Head of caudate nucleus (tissue), 42 donors: ENCODE data around the gene CEL.
A peak's percentile ranks its signal among the peaks of the same experiment; 100 is the strongest.

Experiments
- DNase-seq, 42 donors: peaks; one replicate each; pipeline versions ENCODE4 v3.0.0 to v3.0.0-alpha.2; 2020 to 2021; ENCODE audit warnings: mixed read lengths in 7 of 42
- intact Hi-C: fragments of 100-400 bp; cut with DNase I; formaldehyde crosslinking; loops from one replicate; pipeline ENCODE4 v1.15.0; 2022

CEL gene

DNA sequence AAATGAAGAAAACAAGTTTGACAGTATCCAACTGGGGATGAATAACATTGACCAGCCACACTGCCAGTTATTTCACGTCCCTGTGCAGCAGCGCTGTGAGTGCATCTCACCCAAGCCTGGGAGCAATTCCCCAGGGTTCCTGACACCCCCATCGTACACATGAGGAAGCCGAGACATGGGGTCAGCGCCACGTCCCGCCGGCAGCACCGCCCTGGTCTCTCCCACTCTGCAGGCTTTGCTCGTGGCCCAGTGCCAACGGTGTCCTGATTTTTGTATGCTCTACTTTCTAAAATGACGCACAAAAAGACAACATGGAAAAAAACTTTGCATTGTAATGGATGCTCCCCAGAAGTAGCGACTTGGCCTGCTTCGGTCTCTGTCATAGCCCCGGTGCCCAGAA lies 16.6 kb upstream of the CEL start:
- intact Hi-C loops = loop anchor here (5.0 kb wide), 1 partner anchor 102 kb away; no protein-coding TSS in a partner anchor
- DNase-seq = no peak

DNA sequence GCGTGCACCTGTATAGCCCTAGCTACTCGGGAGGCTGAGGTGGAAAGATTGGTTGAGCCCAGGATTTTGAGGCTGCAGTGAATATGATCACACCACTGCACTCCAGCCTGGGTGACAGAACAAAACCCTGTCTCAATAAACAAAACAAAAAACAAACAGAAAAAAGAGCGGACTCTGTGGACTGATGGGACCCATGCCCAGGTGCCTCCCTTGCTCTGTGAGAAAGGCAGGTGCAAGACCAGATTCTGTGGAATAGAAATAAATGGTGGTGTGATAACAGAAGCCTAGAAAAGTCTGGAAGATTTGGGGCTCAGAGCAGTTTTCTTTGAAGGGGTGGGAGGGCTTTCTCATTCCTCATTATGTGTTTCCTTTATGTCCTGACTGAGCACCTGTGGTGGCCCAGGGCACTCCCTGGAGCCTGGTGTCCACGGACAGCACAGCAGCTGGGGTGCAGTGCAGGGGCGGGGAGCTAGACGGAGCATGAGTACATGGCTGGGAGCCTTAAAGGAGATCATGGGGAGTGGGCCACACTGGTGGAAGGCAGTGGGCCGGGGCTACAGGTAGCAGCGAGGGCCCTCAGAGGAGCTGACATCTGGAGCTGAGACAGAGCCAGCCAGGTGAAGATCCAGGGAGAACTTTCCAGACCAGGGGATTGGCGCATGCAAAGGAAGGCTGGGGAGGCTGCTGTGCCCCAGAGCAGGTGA lies 15.4 kb upstream of the CEL start:
- DNase-seq = peak in 3 of 42 donors; percentile 19 to 45 (median 22)
- intact Hi-C loops = loop anchor here (5.0 kb wide), 1 partner anchor 101 kb away; no protein-coding TSS in a partner anchor

DNA sequence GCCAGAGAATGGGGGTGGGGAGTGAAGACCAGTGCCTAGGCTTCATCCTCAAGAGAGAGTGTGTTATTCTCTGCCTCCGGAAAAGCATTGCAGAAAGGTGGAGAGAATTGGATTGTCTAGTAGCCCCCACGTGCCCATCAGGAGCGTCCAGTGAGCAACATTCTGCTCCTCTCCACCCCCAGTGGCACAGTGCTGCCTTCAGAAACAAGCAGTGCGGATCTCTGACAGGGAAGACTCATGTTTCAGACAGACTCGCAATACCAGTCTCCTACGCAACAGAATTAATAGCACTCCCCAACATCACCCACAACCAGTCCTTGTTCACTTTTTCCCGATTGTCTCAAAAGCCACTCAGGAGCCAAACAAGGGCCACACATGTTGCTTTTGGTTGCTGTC lies 14.9 kb upstream of the CEL start:
- DNase-seq = peak in 33 of 42 donors; percentile 19 to 82 (median 53)
- intact Hi-C loops = loop anchor here (5.0 kb wide), 1 partner anchor 100 kb away; no protein-coding TSS in a partner anchor

DNA sequence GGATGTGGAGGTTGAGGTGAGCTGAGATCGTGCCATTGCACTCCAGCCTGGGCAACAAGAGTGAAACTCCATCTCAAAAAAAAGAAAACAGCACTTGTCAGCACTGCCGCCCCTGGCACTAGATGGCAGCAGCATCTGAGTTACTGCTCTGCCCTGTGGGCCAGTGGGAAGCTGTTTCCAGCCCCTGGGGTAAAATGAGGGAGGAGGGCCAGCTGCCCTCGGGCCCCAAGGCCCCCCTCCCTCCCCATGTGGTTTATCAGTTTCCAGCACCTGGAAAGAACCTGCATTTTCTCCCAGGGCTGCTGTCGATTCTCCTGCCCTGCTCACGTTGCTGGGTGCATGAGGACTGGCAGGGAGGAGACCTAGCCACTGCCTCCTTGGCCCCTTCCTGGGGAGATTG lies 13.2 kb upstream of the CEL start:
- intact Hi-C loops = loop anchor here (5.0 kb wide), 1 partner anchor 99 kb away; no protein-coding TSS in a partner anchor
- peak; percentile 29 to 82 (median 62) for DNase-seq

DNA sequence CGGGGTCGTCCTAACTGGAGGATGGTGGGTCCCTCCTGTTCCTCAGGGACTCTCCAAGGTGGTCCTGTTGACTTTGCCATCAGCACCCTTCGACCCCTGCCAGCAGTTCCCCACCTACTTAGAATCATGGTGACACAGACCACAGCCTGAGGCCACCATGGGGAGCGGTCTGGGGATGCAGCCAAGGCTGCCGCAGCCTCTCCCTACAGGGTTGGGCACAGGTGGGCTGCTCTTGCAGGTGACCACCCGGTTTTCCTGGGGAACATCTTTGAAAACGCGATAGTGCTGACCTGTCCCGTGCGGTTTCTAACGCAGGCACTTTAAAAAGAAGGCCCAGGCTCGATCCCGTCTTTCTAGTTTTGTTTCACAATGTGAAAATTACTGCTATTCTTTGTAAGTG lies 12.7 kb upstream of the CEL start:
- intact Hi-C loops = loop anchor here (5.0 kb wide), 1 partner anchor 98 kb away; no protein-coding TSS in a partner anchor
- no peak for DNase-seq

DNA sequence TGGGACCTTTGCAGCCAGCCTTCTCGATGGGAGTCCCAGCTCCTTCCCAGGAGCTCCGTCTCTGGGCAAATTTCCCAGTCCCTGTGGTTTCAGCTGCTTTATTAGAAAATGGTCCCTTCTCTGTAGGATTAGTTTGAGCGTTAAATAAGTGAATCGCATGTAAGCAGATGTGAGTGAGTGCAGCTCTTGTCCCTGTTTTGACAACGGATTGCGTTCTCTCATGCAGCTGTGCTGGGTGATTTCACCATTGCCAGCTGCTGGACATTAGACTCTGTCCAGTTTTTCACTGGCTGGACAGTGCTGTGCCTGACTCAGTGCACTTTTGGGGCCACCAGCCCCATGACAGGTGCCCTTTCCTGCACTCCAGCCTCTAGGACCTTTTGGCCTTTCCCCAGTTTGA lies 11.6 kb upstream of the CEL start:
- intact Hi-C loops = no loop called here
- DNase-seq = peak in 31 of 42 donors; percentile 24 to 80 (median 54)

DNA sequence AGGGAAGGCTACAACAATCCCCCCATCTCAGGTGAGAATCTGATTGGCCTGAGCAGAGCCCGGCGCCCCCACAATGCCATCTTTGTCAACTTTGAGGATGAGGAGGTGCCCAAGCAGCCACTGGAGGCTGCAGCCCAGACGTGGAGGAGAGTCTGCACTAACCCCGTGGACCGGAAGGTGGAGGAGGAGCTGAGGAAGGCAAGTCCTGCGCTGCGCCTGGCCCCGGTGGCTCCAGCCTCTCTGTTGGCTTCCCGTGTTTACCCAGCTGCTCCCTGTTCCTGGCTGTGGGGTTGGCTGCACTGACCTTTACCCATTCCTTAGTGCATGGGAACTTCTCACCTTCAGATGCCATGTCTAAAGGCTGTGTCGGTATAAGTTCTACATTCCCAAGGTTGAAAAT lies 11.0 kb upstream of the CEL start:
- intact Hi-C loops = no loop called here
- peak in 1 of 42 donors; percentile 15 for DNase-seq

DNA sequence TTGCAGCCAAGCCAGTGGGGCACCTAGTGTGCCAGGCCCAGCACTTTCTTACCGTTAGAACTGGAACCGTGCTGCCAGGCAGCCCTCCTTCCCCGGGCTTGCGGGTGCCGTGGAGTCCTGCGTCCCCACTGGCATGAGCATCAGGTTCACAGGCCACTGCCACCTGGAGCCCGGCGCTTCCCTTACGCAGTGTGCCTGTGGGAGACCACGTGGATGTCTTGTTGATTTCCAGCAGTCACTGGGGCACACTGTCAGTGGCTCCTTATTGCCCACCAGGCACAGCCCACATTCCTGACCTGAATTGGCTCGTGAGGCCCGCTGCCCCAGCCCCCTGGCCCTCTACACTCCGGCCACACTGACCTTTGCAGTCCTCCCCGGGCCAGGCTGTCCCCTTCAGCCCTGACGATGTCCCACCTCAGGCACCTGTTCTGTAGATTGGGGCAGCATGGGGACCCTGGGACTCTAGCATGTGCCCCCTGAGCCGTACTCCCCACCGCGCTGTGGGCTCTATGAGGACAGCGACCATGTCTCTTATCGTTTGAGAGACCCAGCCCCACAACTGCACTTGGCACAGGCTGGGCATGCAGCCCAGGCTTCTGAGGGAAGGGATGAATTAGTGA lies 10.4 kb upstream of the CEL start:
- no peak for DNase-seq
- intact Hi-C loops = no loop called here

DNA sequence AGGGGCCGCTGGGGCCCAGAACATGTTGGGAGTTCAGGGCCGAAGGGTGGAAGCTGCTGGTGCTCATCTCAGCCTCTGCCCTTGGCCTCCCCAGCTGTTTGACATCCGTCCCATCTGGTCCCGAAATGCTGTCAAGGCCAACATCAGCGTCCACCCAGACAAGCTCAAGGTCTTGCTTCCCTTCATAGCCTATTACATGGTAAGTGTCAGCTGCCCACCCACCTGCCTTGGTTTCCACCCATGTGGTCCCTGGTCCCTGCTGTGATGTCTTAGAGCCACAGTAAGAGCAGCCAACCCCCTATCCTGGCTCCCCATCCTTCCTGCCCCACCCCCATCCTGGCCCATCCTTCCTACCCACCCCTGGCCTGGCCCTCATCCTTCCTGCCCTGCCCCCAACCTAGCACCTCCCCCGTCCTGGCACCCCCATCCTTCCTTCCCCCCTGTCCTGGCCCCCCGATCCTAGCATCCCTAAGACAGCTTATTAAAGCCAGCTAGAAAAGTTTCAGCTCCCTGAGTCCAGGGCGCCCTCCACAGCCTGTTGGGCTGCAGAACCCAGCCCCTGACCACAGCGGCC lies 9.7 kb upstream of the CEL start:
- intact Hi-C loops = no loop called here
- DNase-seq = no peak

DNA sequence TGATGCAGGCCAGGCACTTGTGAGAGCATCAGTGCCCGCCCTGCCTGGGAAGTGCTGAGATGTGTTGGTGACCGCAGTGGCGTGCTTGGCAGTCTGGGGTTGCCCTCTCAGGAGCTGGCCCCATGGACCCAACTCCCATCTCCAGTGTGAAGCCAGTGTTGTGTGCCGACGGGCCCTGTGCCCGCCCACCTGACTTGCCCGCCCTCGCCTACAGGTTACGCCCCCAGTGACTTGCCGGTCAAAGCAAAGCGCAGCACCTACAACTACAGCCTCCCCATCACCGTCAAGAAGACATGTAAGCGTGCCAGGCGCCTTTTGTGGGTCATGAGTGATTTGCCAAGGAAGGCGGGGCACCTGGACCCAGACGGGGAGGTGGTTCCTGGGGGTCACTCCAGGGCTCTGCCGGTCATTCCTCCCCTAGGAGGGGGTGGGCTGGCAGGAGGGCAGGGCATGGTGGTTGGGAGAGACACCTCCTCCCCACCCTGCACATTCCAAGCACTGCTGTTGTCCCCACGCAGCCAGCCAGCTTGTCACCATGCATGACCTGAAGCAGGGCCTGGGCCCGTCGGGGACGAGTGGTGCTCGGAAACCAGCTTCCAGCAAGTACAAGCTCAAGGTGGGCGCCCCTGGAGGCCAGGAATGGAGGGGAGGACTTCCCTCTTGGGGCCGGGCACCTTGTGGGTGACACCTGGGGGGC lies 7.4 kb upstream of the CEL start:
- DNase-seq = no peak
- intact Hi-C loops = no loop called here

DNA sequence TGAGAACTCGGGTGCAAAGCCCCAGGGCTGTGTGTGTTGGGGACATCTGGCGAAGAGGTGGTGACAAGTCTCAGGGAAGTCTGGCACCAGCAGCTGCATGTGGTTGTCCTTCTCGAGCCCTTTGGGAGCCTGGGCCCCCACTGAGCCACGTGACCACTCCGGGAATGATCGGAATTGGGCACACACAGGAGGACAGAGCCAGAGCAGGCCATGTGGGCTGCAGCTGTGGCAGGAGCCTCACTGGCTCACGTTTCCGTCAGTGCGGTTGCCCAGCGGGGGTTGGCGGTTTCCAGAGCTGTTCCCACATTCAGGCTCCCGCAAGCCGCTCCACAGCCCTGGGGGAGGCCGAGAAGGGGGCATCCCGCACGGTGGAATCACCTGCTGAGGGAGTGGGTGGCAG lies 6.8 kb upstream of the CEL start:
- intact Hi-C loops = no loop called here
- peak in 3 of 42 donors; percentile 11 to 29 (median 17) for DNase-seq

DNA sequence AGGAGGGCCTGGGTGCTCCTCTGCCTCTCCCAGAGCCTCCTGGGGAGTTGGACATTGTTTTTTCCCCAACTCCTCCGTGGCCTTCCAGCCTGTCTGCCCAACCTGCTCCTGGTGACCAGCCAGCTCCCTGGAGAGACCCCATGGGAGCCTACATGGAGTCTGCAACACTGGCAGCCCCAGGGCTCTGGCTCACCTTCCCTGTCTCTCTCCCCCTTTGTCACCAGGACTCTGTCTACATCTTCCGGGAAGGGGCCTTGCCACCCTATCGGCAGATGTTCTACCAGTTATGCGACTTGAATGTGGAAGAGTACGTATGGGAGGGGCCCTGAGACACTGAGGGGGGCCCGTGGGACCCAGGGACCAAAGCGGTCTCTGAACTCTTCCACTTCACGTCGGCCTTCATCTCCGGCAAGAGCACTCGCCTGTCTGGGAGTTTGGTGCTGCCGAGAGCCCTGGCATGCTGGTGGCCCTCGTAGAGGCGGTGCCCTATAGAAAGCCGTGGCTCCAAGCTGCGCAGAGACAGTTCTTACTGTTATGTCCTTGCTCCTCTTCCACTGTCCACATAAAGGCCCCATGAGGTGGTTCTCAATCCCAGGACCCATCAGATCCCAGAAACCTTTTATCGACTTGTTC lies 5.9 kb upstream of the CEL start:
- DNase-seq = no peak
- intact Hi-C loops = no loop called here

DNA sequence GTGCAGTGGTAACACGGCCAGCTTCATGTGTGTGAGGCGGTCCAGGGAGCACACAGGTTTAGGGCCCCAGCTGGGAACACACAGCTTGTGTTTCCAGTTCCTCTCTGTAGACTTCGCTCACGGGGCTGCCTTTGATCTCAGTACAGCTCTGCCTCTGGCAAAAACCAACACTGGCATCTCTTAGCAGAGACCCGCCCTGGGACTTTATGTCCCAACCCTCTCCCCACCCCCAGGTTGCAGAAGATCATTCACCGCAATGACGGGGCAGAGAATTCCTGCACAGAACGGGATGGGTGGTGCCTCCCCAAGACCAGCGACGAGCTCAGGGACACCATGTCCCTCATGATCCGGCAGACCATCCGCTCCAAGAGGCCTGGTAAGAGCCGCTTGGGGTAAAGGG lies 5.2 kb upstream of the CEL start:
- intact Hi-C loops = no loop called here
- no peak for DNase-seq

DNA sequence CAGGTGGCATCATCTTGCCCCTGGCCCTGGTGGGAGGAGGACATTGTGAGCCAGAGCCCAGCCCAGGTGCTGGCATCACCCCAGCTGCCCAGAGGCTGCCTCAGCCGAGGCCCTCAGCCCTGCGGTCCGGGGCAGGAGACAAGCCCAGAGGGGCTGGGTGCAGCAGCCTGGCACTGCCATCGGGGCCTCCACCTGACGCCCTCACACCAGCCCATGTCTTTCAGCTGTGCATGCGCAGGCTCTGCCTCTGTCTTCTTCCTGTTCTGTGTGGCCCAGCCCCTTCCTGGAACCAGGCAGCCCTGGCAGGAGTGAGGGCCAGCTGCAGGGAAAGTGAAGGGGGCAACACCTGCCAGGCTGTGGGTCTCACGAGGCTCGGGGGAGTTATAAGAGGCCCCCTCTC lies 4.8 kb upstream of the CEL start:
- intact Hi-C loops = no loop called here
- DNase-seq = no peak

DNA sequence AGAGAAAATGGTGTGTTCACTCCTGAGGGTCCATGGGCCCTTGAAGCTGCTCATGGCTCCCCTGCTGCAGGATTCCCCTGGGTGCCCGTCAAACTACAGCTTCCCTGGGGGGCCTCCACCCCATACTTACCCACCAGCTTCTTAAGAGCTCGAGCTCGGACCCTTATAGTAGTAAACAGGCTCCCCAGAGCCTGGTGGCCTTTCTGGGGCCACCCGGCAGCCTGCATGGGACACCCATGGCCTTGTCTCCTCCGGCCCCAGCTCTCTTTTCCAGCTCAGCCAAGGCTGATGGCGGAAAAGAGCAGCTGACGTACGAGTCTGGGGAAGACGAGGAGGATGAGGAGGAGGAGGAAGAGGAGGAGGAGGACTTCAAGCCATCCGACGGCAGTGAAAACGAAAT lies 4.2 kb upstream of the CEL start:
- DNase-seq = no peak
- intact Hi-C loops = no loop called here

DNA sequence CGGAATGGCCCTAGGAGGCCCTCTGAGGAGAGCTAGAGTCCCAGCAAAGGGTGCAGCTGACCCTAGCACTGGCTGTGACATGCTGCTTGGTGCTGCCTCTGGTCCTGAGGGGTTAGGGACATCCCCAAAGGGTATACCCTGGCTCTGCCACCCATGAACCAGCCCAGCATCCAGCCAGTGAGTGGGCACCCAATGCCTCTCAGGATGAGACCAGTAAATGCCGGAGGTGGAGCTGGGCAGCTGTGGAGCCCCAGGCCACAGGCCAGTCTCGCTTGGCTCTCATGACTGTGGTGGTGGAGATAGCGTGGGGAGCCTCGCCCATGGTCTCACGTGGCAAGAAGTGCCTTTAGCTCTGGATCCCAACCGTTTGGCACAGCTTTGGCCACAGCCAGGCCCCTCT lies 3.7 kb upstream of the CEL start:
- DNase-seq = no peak
- intact Hi-C loops = no loop called here

DNA sequence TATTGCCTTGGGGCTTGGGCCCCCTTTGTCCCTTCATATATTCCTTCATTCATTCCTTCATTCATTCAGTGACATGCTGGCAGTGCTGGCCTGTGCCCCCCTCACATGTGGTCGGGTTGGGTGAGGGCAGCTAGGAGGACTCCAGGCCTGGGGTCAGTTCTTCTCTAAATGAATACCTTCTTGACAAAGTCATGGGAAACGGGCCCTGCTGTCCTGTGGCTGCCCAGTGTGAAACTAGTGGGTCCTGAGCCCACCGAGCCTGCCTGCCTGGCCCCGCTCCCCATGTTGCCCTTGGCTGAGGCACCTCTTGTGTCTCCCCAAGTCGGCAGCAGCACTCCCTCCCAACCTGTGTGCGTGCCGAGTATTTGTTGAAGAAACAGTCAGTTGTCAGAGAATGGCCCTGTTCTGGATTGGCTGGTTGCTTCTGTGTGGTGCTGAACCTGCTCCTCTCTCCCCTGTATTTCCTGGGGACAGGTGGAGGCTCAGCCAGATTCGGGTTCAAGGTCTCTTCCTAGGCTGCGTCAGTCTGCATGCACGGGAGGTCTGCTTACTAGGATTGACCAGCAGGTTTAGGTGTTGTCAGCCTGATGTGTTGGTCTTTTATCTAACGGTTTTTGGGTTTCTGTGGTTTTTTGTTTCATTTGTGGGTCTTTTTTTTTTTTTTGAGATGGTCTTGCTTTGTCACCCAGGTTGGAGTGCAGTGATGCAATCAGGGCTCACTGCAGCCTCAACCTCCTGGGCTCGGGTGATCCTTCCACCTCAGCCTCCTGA lies 3.0 kb upstream of the CEL start:
- intact Hi-C loops = no loop called here
- no peak for DNase-seq

DNA sequence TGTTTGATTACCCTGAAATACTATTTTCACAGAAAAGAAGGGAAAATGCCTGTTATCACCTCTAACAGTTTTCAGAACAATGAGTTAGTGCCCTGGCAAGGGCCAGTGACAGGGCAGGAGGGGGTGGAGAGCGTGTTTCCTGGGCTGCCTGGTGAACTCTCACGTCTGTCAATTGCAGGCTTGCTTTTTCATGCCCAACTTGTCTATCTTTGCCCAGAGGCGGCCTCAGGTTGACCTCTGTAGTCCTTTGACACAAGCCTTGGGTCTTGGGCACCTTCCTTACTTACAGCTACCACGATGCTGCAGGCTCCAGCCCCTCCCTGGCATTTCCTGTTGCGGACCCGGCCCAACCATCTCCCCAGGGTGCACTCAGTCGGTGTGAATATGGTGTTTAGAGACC lies 2.2 kb upstream of the CEL start:
- intact Hi-C loops = no loop called here
- no peak for DNase-seq

DNA sequence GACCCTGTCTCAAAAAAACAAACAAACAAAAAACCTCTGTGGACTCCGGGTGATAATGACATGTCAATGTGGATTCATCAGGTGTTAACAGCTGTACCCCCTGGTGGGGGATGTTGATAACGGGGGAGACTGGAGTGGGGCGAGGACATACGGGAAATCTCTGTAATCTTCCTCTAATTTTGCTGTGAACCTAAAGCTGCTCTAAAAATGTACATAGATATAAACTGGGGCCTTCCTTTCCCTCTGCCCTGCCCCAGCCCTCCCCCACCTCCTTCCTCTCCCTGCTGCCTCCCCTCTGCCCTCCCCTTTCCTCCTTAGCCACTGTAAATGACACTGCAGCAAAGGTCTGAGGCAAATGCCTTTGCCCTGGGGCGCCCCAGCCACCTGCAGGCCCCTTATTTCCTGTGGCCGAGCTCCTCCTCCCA lies 1.4 kb upstream of the CEL start:
- intact Hi-C loops = no loop called here
- no peak for DNase-seq
